Hepatocyte (in vitro differentiated cells): ENCODE measurements around the gene HIPK4.

Experiments used
- CTCF ChIP-seq: fragments of 200-600 bp; sonication (generic); IDR thresholded peaks from 2 replicates; pipeline ENCODE4 v1.5.1; 2016; ENCODE audit warnings: antibody characterized with exemption, mild to moderate bottlenecking; ENCODE audit not compliant: poor library complexity
- EZH2 ChIP-seq: fragments of 200-600 bp; sonication (generic); IDR thresholded peaks from 2 replicates; pipeline ENCODE4 v1.6.1; 2016; ENCODE audit warnings: antibody characterized with exemption, mild to moderate bottlenecking, borderline replicate concordance
- EZH2phosphoT487 ChIP-seq: fragments of 200-600 bp; sonication (generic); IDR thresholded peaks from one replicate; pipeline ENCODE4 v1.6.1; 2018; ENCODE audit warnings: antibody characterized with exemption, mild to moderate bottlenecking, low read depth, moderate library complexity; ENCODE audit not compliant: unreplicated experiment, severe bottlenecking

GRCh38 chr19:40431698-40432097 lies 41.7 kb upstream of the HIPK4 start:
- no peak for TF ChIP-seq CTCF
- TF ChIP-seq EZH2: no peak
- TF ChIP-seq EZH2phosphoT487: no peak
